Endothelial cell of umbilical vein (primary cell): ENCODE data around the gene TFF2. TPM values are rescaled to one million over a fixed set of nuclear protein-coding genes. Genes with fewer than 3 reads are reported as not detected.
A peak's percentile ranks its signal among the peaks of the same experiment; 100 is the strongest.

ENCODE experiments used
- BruUV-seq: library from RNA; stranded (reverse); fragments of 400-500 nt; replicated peaks from 2 replicates; lab custom pipeline; 2021; lab: Mats Ljungman, UMichigan
- CTCF ChIA-PET: fragments of 300-600, 350-600 bp; sonication (Branson Sonifier 250); formaldehyde crosslinking; loops from one replicate; lab custom pipeline; 2021; ENCODE audit warnings: antibody characterized with exemption, inconsistent platforms; lab: Charles Lee
- POLR2A ChIA-PET: fragments of 300-600, 350-600 bp; sonication (Branson Sonifier 250); formaldehyde crosslinking; loops from one replicate; lab custom pipeline; 2021; ENCODE audit warnings: antibody characterized with exemption, inconsistent platforms; lab: Charles Lee
- DNase-seq: peaks from one replicate; pipeline ENCODE4 v3.0.0-alpha.2; 2011; ENCODE audit warnings: low read depth, low spot score
- FAIRE-seq: peaks from 2 replicates; lab custom pipeline; 2011; peaks lifted over from hg19 to GRCh38; lab: Jason Lieb, UNC
- H2AFZ ChIP-seq: 2 replicates; pipeline ENCODE4 v1.6.0; 2012; ENCODE audit warnings: low read depth, low read length, control low read depth, inconsistent platforms
- H3K27ac ChIP-seq: 2 replicates; pipeline ENCODE4 v1.5.1; 2011; ENCODE audit warnings: low read depth, mild to moderate bottlenecking, control low read depth, low read length, moderate library complexity; ENCODE audit not compliant: insufficient read depth
- H3K27me3 ChIP-seq, 2 experiments: 2 replicates each; pipeline versions ENCODE4 v1.6.0 to v1.6.1; 2011; ENCODE audit warnings: low read length in 2 of 2, mixed read lengths in 1 of 2; ENCODE audit not compliant: control insufficient read depth in 2 of 2, insufficient read depth in 2 of 2
- H3K36me3 ChIP-seq, 2 experiments: 2 replicates in 1 of 2; 3 replicates in 1 of 2; pipeline ENCODE4 v1.5.1; 2011; ENCODE audit warnings: low read length in 2 of 2, mild to moderate bottlenecking in 1 of 2, moderate library complexity in 1 of 2; ENCODE audit not compliant: control insufficient read depth in 2 of 2, insufficient read depth in 2 of 2; ENCODE audit errors: extremely low read depth in 1 of 2
- H3K4me1 ChIP-seq: 3 replicates; pipeline ENCODE4 v1.5.1; 2011; ENCODE audit warnings: mild to moderate bottlenecking, low read length; ENCODE audit not compliant: control insufficient read depth, insufficient read depth; ENCODE audit errors: extremely low read depth
- H3K4me2 ChIP-seq: 2 replicates; pipeline ENCODE4 v1.6.1; 2011; ENCODE audit warnings: low read length, control low read depth, mixed read lengths; ENCODE audit not compliant: insufficient read depth
- H3K4me3 ChIP-seq, 3 experiments: fragments of 200-600 bp in 1 of 3; sonication (generic), shearing (Covaris generic) in 1 of 3; replicated peaks in 1 of 3; 2 replicates each; pipeline ENCODE4 v1.5.1; 2011 to 2016; ENCODE audit warnings: control low read depth in 3 of 3, low read length in 3 of 3, mild to moderate bottlenecking in 2 of 3, inconsistent platforms in 1 of 3, low read depth in 1 of 3, moderate library complexity in 1 of 3; ENCODE audit not compliant: insufficient read depth in 1 of 3
- H3K79me2 ChIP-seq: 2 replicates; pipeline ENCODE4 v1.6.0; 2012; ENCODE audit warnings: low read length, inconsistent platforms; ENCODE audit not compliant: control insufficient read depth, insufficient read depth
- H3K9ac ChIP-seq: replicated peaks from 2 replicates; pipeline ENCODE3; 2011; ENCODE audit warnings: low read length, control low read depth; ENCODE audit not compliant: insufficient read depth; ENCODE audit errors: extremely low read depth
- H3K9me1 ChIP-seq: replicated peaks from 3 replicates; pipeline ENCODE4 v1.6.0; 2011; ENCODE audit warnings: mild to moderate bottlenecking, low read length; ENCODE audit not compliant: control insufficient read depth, insufficient read depth; ENCODE audit errors: extremely low read depth
- H3K9me3 ChIP-seq: replicated peaks from 2 replicates; pipeline ENCODE4 v1.5.1; 2012; ENCODE audit warnings: low read length, inconsistent platforms; ENCODE audit not compliant: control insufficient read depth, insufficient read depth
- H4K20me1 ChIP-seq: replicated peaks from 2 replicates; pipeline ENCODE3; 2011; ENCODE audit warnings: mild to moderate bottlenecking, low read length; ENCODE audit not compliant: control insufficient read depth, insufficient read depth; ENCODE audit errors: extremely low read depth
- FOS ChIP-seq: IDR thresholded peaks from 2 replicates; pipeline ENCODE4 v1.6.1; 2011; ENCODE audit warnings: mild to moderate bottlenecking, low read length, moderate library complexity, borderline replicate concordance; ENCODE audit not compliant: insufficient read depth
- GATA2 ChIP-seq: IDR thresholded peaks from 2 replicates; pipeline ENCODE4 v1.7.0; 2011; ENCODE audit warnings: low read depth, mild to moderate bottlenecking, moderate library complexity, mixed read lengths, low read length; ENCODE audit not compliant: insufficient read length, insufficient read depth
- dilution Hi-C: fragments of 300-500 bp; cut with MboI; formaldehyde crosslinking; loops from one replicate; pipeline ENCODE4 v1.15.0; 2019; ENCODE audit warnings: low sequenced_read_pairs; ENCODE audit not compliant: extremely low pct_ligation_motif_present
- intact Hi-C: fragments of 100-400 bp; cut with micrococcal nuclease; formaldehyde crosslinking; loops from one replicate; pipeline ENCODE4 v1.10.0; 2022
- polyA plus RNA-seq, 4 experiments: library from polyadenylated mRNA; depleted of rRNA in 3 of 4; stranded (reverse) in 3 of 4; unstranded in 1 of 4; fragments of >200 nt; gene quantifications; 2 replicates each; pipeline versions ENCODE4 v1.2.1 to v1.2.3, GENCODE V29; 2011 to 2012; ENCODE audit warnings: missing spikeins in 1 of 4
- total RNA-seq: library from RNA; stranded (reverse); gene quantifications from 2 replicates; pipeline ENCODE4 v1.2.3, GENCODE V29; 2021
- TF ChIP-seq, protein P1 (sequence below), 2 donors: IDR thresholded peaks; 1 replicate in 1 of 2; 2 replicates in 1 of 2; pipeline ENCODE4 v1.5.1; 2011; ENCODE audit warnings: low read length in 2 of 2, mild to moderate bottlenecking in 2 of 2, moderate library complexity in 2 of 2, control low read depth in 1 of 2, inconsistent platforms in 1 of 2, low read depth in 1 of 2; ENCODE audit not compliant: insufficient read depth in 1 of 2; ENCODE audit errors: extremely low read depth in 1 of 2

The TFF2 gene
- total and polyA plus RNA-seq, 2 donors (not counting 3 experiments of a cell fraction or from before 2014, with no cell fraction given), result not detected

- FAIRE-seq (peak; percentile 86), DNase-seq (peak; percentile 31)
- H3K4me3 ChIP-seq, result no peak overlapping the region
- no peaks in the 10 kb centered on the region for H3K4me1 ChIP-seq
- H3K27ac ChIP-seq, result no peak overlapping the region
- H3K9ac ChIP-seq, result no peak overlapping the region
- H4K20me1 ChIP-seq, result no peaks in the 10 kb centered on the region
- no TSS peak for BruUV-seq
- H3K9me3 ChIP-seq, result no peaks in the 10 kb centered on the region
- H3K36me3 ChIP-seq, result no peaks in the 10 kb centered on the region
- no peaks in the 10 kb centered on the region for H3K27me3 ChIP-seq
- POLR2A ChIA-PET, result no interaction called here
- H2AFZ ChIP-seq, result no peak overlapping the region
- no peaks in the 10 kb centered on the region for H3K9me1 ChIP-seq
- intact Hi-C loops (loop anchor here (1.0 kb wide), 3 partner anchors 69 to 236 kb away; no protein-coding TSS in a partner anchor), dilution Hi-C loops (no loop called here)
- CTCF ChIA-PET, result interaction anchor here (0.6 to 2.1 kb wide), 21 partner anchors 9 to 264 kb away, joined by 3 to 51 read pairs (median 5); partner anchors contain the start of genes TFF1 and UBASH3A
- no peaks in the 10 kb centered on the region for H3K79me2 ChIP-seq
- no peak for TF ChIP-seq GATA2
- no peak for TF ChIP-seq FOS
- TF ChIP-seq, protein P1, sequence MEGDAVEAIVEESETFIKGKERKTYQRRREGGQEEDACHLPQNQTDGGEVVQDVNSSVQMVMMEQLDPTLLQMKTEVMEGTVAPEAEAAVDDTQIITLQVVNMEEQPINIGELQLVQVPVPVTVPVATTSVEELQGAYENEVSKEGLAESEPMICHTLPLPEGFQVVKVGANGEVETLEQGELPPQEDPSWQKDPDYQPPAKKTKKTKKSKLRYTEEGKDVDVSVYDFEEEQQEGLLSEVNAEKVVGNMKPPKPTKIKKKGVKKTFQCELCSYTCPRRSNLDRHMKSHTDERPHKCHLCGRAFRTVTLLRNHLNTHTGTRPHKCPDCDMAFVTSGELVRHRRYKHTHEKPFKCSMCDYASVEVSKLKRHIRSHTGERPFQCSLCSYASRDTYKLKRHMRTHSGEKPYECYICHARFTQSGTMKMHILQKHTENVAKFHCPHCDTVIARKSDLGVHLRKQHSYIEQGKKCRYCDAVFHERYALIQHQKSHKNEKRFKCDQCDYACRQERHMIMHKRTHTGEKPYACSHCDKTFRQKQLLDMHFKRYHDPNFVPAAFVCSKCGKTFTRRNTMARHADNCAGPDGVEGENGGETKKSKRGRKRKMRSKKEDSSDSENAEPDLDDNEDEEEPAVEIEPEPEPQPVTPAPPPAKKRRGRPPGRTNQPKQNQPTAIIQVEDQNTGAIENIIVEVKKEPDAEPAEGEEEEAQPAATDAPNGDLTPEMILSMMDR (IDR thresholded peaks at IDR 0.05; ENCODE audit: extremely low read depth in 1 of 2, insufficient read depth in 1 of 2, low read depth in 1 of 2, low read length in 2 of 2), result peak; percentile 68 to 69
- H3K4me2 ChIP-seq, result no peak overlapping the region
Observed at GRCh38 chr21:42381347-42381984, 30.7 kb upstream of the TFF2 start.
